ENCODE results near the gene MTUS2.

The MTUS2 gene

GRCh38 chr13:29536853-29537252, 716.7 kb downstream of the MTUS2 start:
- no peak for DNase-seq

- DNase-seq: no peak
Measured at GRCh38 chr13:29537736-29538651, 717.9 kb downstream of the MTUS2 start.

- no peak for DNase-seq
Measured at GRCh38 chr13:29538652-29539040, 718.5 kb downstream of the MTUS2 start.

- DNase-seq: no peak
Measured at GRCh38 chr13:29539856-29540255, 719.7 kb downstream of the MTUS2 start.

GRCh38 chr13:29540334-29540733, 720.2 kb downstream of the MTUS2 start:
- DNase-seq: no peak

GRCh38 chr13:29540799-29541198, 720.7 kb downstream of the MTUS2 start:
- DNase-seq: no peak

GRCh38 chr13:29541400-29541799, 721.3 kb downstream of the MTUS2 start:
- DNase-seq: no peak

GRCh38 chr13:29542381-29542780, 722.2 kb downstream of the MTUS2 start:
- DNase-seq: no peak

- DNase-seq: no peak
Measured at GRCh38 chr13:29543230-29544215, 723.4 kb downstream of the MTUS2 start.

GRCh38 chr13:29545988-29546387, 725.8 kb downstream of the MTUS2 start:
- no peak for DNase-seq

- DNase-seq: no peak
Measured at GRCh38 chr13:29546662-29547061, 726.5 kb downstream of the MTUS2 start.

- DNase-seq: no peak
Measured at GRCh38 chr13:29547153-29547552, 727.0 kb downstream of the MTUS2 start.

GRCh38 chr13:29548722-29549121, 728.6 kb downstream of the MTUS2 start:
- DNase-seq: no peak

- no peak for DNase-seq
Measured at GRCh38 chr13:29550430-29550988, 730.4 kb downstream of the MTUS2 start.

- no peak for DNase-seq
Measured at GRCh38 chr13:29551214-29551613, 731.1 kb downstream of the MTUS2 start.

Data from activated effector memory CD4-positive, alpha-beta T cell treated with Interleukin-2 at 50 U/mL for 16 hours (primary cell).